HepG2 (cell line): Measurements from ENCODE around the gene MARK2. TPM values are rescaled to one million over a fixed set of nuclear protein-coding genes. Genes with fewer than 3 reads are reported as not detected.

ENCODE experiments used
- ATF3 ChIP-seq: sonication (generic); formaldehyde crosslinking; IDR thresholded peaks from 2 replicates; pipeline ENCODE4 v1.4.0; 2020; ENCODE audit warnings: missing genetic modification reagents
- DDIT3 ChIP-seq: sonication (generic); formaldehyde crosslinking; IDR thresholded peaks from 2 replicates; pipeline ENCODE4 v1.4.0; 2020; ENCODE audit warnings: mild to moderate bottlenecking, missing genetic modification reagents
- ELF3 ChIP-seq: IDR thresholded peaks from 2 replicates; pipeline ENCODE4 v1.6.1; 2016; ENCODE audit warnings: missing genetic modification reagents, missing compliant biosample characterization
- KMT2A ChIP-seq: sonication (generic); formaldehyde crosslinking; IDR thresholded peaks from 2 replicates; pipeline ENCODE4 v1.4.0; 2020; ENCODE audit warnings: missing genetic modification reagents
- KMT2B ChIP-seq: IDR thresholded peaks from 2 replicates; pipeline ENCODE4 v1.6.1; 2016; ENCODE audit warnings: missing genetic modification reagents, missing compliant biosample characterization
- NCOR1 ChIP-seq: fragments of 200-600 bp; sonication (generic); IDR thresholded peaks from 2 replicates; pipeline ENCODE4 v1.7.0; 2017; ENCODE audit warnings: antibody characterized with exemption, low read length, borderline replicate concordance
- NR2C2 ChIP-seq: sonication (generic); formaldehyde crosslinking; IDR thresholded peaks from 2 replicates; pipeline ENCODE4 v1.4.0; 2020; ENCODE audit warnings: missing genetic modification reagents, mild to moderate bottlenecking, moderate library complexity, borderline replicate concordance
- SOX13 ChIP-seq, 3 experiments: fragments of 450-650 bp in 1 of 3; sonication (generic) in 1 of 3; formaldehyde crosslinking in 1 of 3; IDR thresholded peaks in 2 of 3; conservative IDR thresholded peaks in 1 of 3; 2 replicates each; pipeline versions ENCODE4 v1.5.0 to v1.6.1; 2016 to 2020; ENCODE audit warnings: antibody characterized with exemption in 1 of 3, mild to moderate bottlenecking in 1 of 3, missing compliant biosample characterization in 1 of 3, missing genetic modification reagents in 1 of 3, moderate library complexity in 1 of 3
- ZNF12 ChIP-seq: sonication (generic); formaldehyde crosslinking; IDR thresholded peaks from 2 replicates; pipeline ENCODE4 v1.5.0; 2020; ENCODE audit warnings: missing genetic modification reagents
- ZNF33B ChIP-seq: sonication (generic); formaldehyde crosslinking; IDR thresholded peaks from 2 replicates; pipeline ENCODE4 v1.5.1; 2020; ENCODE audit warnings: mild to moderate bottlenecking, missing genetic modification reagents
- ZNF607 ChIP-seq: sonication (generic); formaldehyde crosslinking; IDR thresholded peaks from 2 replicates; pipeline ENCODE4 v1.5.1; 2020; ENCODE audit warnings: missing genetic modification reagents, mild to moderate bottlenecking, borderline replicate concordance
- ZSCAN5A ChIP-seq: sonication (generic); formaldehyde crosslinking; IDR thresholded peaks from 2 replicates; pipeline ENCODE4 v1.8.0; 2022; ENCODE audit warnings: mild to moderate bottlenecking, missing genetic modification reagents, borderline replicate concordance
- polyA plus RNA-seq, 8 experiments: library from polyadenylated mRNA; depleted of rRNA in 3 of 8; stranded (reverse) in 7 of 8; unstranded in 1 of 8; fragments of >200 nt; fragmentation: Illumina TruSeq in 4 of 8; extraction: Trizol in 4 of 8; gene quantifications; 2 replicates each; pipeline versions ENCODE4 v1.2.1 to v1.2.3, GENCODE V29; 2011 to 2016; ENCODE audit warnings: low read depth in 4 of 8, missing spikeins in 1 of 8, mixed read lengths in 1 of 8; ENCODE audit not compliant: insufficient read depth in 1 of 8
- total RNA-seq, 5 experiments: library from RNA; depleted of rRNA; stranded (reverse); fragments of >200 nt; fragmentation: Illumina TruSeq; extraction: Trizol; gene quantifications; 2 replicates each; pipeline ENCODE4 v1.2.3, GENCODE V29; 2016; ENCODE audit warnings: low read depth in 1 of 5
- TF ChIP-seq, protein P1 (sequence below): sonication (generic); formaldehyde crosslinking; IDR thresholded peaks from 2 replicates; pipeline ENCODE4 v1.8.0; 2022; ENCODE audit warnings: missing genetic modification reagents, mild to moderate bottlenecking, borderline replicate concordance

MARK2 gene
- total and polyA plus RNA-seq, 2 of the 13 experiments (the other 11 are each of a cell fraction or from before 2014, with no cell fraction given), result 13.5 to 13.9 TPM

GRCh38 chr11:63855975-63856374 lies 17.1 kb downstream of the MARK2 start (continued):
- TF ChIP-seq, protein P1, sequence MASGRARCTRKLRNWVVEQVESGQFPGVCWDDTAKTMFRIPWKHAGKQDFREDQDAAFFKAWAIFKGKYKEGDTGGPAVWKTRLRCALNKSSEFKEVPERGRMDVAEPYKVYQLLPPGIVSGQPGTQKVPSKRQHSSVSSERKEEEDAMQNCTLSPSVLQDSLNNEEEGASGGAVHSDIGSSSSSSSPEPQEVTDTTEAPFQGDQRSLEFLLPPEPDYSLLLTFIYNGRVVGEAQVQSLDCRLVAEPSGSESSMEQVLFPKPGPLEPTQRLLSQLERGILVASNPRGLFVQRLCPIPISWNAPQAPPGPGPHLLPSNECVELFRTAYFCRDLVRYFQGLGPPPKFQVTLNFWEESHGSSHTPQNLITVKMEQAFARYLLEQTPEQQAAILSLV, result no peak
- TF ChIP-seq ZNF607 (CRISPR knock-in tag), result no peak
- no peak for TF ChIP-seq KMT2B (CRISPR knock-in tag)
- TF ChIP-seq ZSCAN5A, result no peak
- TF ChIP-seq SOX13 (IDR thresholded peaks at IDR 0.05), result no peak
- TF ChIP-seq SOX13 (CRISPR knock-in tag; conservative IDR thresholded peaks at IDR 0.05 in 1 of 2, IDR thresholded peaks at IDR 0.05 in 1 of 2), result peak in 1 of 2 experiments; percentile 9; a peak in 1 of 4 replicates
- TF ChIP-seq ELF3 (CRISPR knock-in tag), result peak; percentile 56; the same call in 1 of the 2 replicates
- TF ChIP-seq ATF3 (CRISPR knock-in tag), result no peak
- TF ChIP-seq ZNF12, result no peak
- TF ChIP-seq NR2C2 (CRISPR knock-in tag), result no peak
- TF ChIP-seq NCOR1, result 0 out of 2 replicates have a peak, but pooled peaks have one; percentile 25
- TF ChIP-seq DDIT3, result no peak
- no peak for TF ChIP-seq ZNF33B
- no peak for TF ChIP-seq KMT2A (CRISPR knock-in tag)
